IMR-90 (cell line): ENCODE measurements around the gene C3orf18. TPM values are rescaled to one million over a fixed set of nuclear protein-coding genes. Genes with fewer than 3 reads are reported as not detected.

Experiments used
- ATAC-seq: fragments of 200-7000 bp; cut with Tn5 transposase; 2 replicates; pipeline ENCODE4 v1.9.1; 2020; ENCODE audit warnings: low read depth, mild to moderate bottlenecking, moderate library complexity
- BruUV-seq: library from RNA; stranded (reverse); fragments of 400-500 nt; replicated peaks from 2 replicates; lab custom pipeline; 2021; lab: Mats Ljungman, UMichigan
- CTCF ChIA-PET: fragments of 300-600 bp; formaldehyde crosslinking; extraction: SDS; loops from one replicate; lab custom pipeline; 2021; ENCODE audit warnings: antibody characterized with exemption; lab: Yijun Ruan, JAX
- POLR2A ChIA-PET: fragments of 300-600 bp; sonication (Branson Sonifier 250); formaldehyde crosslinking; loops from one replicate; lab custom pipeline; 2022; ENCODE audit warnings: antibody characterized with exemption; ENCODE audit not compliant: unreplicated experiment; lab: Charles Lee
- DNase-seq: peaks from one replicate; pipeline ENCODE4 v3.0.0; 2013
- H2AFZ ChIP-seq: replicated peaks from 2 replicates; pipeline ENCODE3; 2013; ENCODE audit warnings: low read length, mild to moderate bottlenecking; ENCODE audit not compliant: poor library complexity
- H2AK5ac ChIP-seq: 2 replicates; pipeline ENCODE4 v1.6.1; 2013; ENCODE audit warnings: low read depth, low read length, inconsistent platforms
- H2AK9ac ChIP-seq: replicated peaks from 2 replicates; pipeline ENCODE3; 2013; ENCODE audit warnings: mild to moderate bottlenecking, low read depth, low read length, moderate library complexity; ENCODE audit not compliant: poor library complexity
- H2BK120ac ChIP-seq: 2 replicates; pipeline ENCODE4 v1.6.1; 2013; ENCODE audit warnings: low read depth, low read length, inconsistent platforms
- H2BK15ac ChIP-seq: 3 replicates; pipeline ENCODE4 v1.6.1; 2013; ENCODE audit warnings: low read depth, low read length, inconsistent platforms
- H2BK20ac ChIP-seq: 2 replicates; pipeline ENCODE4 v1.6.1; 2013; ENCODE audit warnings: low read depth, mild to moderate bottlenecking, inconsistent platforms, low read length, moderate library complexity
- H2BK5ac ChIP-seq: 2 replicates; pipeline ENCODE4 v1.6.1; 2013; ENCODE audit warnings: mild to moderate bottlenecking, low read depth, low read length, inconsistent platforms; ENCODE audit not compliant: poor library complexity, severe bottlenecking
- H3K14ac ChIP-seq: replicated peaks from 2 replicates; pipeline ENCODE4 v1.6.1; 2013; ENCODE audit warnings: low read depth, low read length, inconsistent platforms
- H3K18ac ChIP-seq: 2 replicates; pipeline ENCODE4 v1.6.1; 2013; ENCODE audit warnings: low read depth, low read length, control low read depth
- H3K23ac ChIP-seq: 2 replicates; pipeline ENCODE4 v1.6.1; 2013; ENCODE audit warnings: low read depth, low read length, inconsistent platforms
- H3K27ac ChIP-seq: 2 replicates; pipeline ENCODE4 v1.5.1; 2013; ENCODE audit warnings: mild to moderate bottlenecking, control low read depth, low read length; ENCODE audit not compliant: insufficient read depth
- H3K27me3 ChIP-seq: 2 replicates; pipeline ENCODE4 v1.6.1; 2013; ENCODE audit warnings: low read length; ENCODE audit not compliant: control insufficient read depth, insufficient read depth
- H3K36me3 ChIP-seq: 2 replicates; pipeline ENCODE4 v1.6.1; 2013; ENCODE audit warnings: low read length, mixed read lengths; ENCODE audit not compliant: control insufficient read depth, insufficient read depth
- H3K4ac ChIP-seq: 2 replicates; pipeline ENCODE4 v1.6.1; 2013; ENCODE audit warnings: low read depth, low read length, inconsistent platforms
- H3K4me1 ChIP-seq: 2 replicates; pipeline ENCODE4 v1.6.1; 2013; ENCODE audit warnings: low read length, mixed read lengths; ENCODE audit not compliant: control insufficient read depth, insufficient read depth
- H3K4me2 ChIP-seq: 2 replicates; pipeline ENCODE4 v1.6.1; 2013; ENCODE audit warnings: low read depth, mild to moderate bottlenecking, control low read depth, low read length, moderate library complexity
- H3K4me3 ChIP-seq: 2 replicates; pipeline ENCODE4 v1.5.1; 2013; ENCODE audit warnings: low read depth, mild to moderate bottlenecking, control low read depth, low read length, moderate library complexity; ENCODE audit not compliant: insufficient read depth
- H3K56ac ChIP-seq: 2 replicates; pipeline ENCODE4 v1.6.1; 2013; ENCODE audit warnings: low read length, inconsistent platforms; ENCODE audit not compliant: insufficient read depth; ENCODE audit errors: extremely low read depth
- H3K79me1 ChIP-seq, 2 experiments: 2 replicates each; pipeline ENCODE4 v1.6.1; 2013; ENCODE audit warnings: low read length in 2 of 2, inconsistent platforms in 1 of 2, low read depth in 1 of 2
- H3K9ac ChIP-seq: 2 replicates; pipeline ENCODE4 v1.6.1; 2013; ENCODE audit warnings: low read depth, low read length, control low read depth
- H3K9me1 ChIP-seq: 2 replicates; pipeline ENCODE4 v1.6.1; 2013; ENCODE audit warnings: low read length, inconsistent platforms; ENCODE audit not compliant: insufficient read depth
- H3K9me3 ChIP-seq: 2 replicates; pipeline ENCODE4 v1.6.1; 2013; ENCODE audit warnings: low read length; ENCODE audit not compliant: control insufficient read depth, insufficient read depth
- H4K20me1 ChIP-seq: 2 replicates; pipeline ENCODE4 v1.6.1; 2013; ENCODE audit warnings: low read length, inconsistent platforms; ENCODE audit not compliant: insufficient read depth
- H4K5ac ChIP-seq: 2 replicates; pipeline ENCODE4 v1.6.1; 2013; ENCODE audit warnings: mild to moderate bottlenecking, low read depth, low read length, control low read depth
- H4K8ac ChIP-seq, 2 experiments: 2 replicates each; pipeline ENCODE4 v1.6.1; 2013; ENCODE audit warnings: low read depth in 2 of 2, low read length in 2 of 2, control low read depth in 1 of 2, inconsistent platforms in 1 of 2
- H4K91ac ChIP-seq: 2 replicates; pipeline ENCODE4 v1.6.1; 2013; ENCODE audit warnings: low read depth, low read length, inconsistent platforms; ENCODE audit not compliant: insufficient read depth
- CEBPB ChIP-seq: IDR thresholded peaks from 2 replicates; pipeline ENCODE4 v1.6.1; 2012; ENCODE audit warnings: low read depth, low read length, improper control_type of control experiment
- CHD1 ChIP-seq: IDR thresholded peaks from 2 replicates; pipeline ENCODE4 v1.6.1; 2012; ENCODE audit warnings: low read depth, low read length, improper control_type of control experiment
- RFX5 ChIP-seq: IDR thresholded peaks from 2 replicates; pipeline ENCODE4 v1.8.0; 2012; ENCODE audit warnings: low read depth, mild to moderate bottlenecking, low read length, moderate library complexity
- WGBS, 2 experiments: methylation state at CpG; one replicate each; pipeline versions ENCODE4 v1.1.5 to v1.1.7; 2013; ENCODE audit warnings: missing lambda C conversion rate in 2 of 2; ENCODE audit not compliant: insufficient read length in 1 of 2; ENCODE audit errors: extremely low coverage in 2 of 2; 5-methylcytosine and 5-hydroxymethylcytosine counted together
- dilution Hi-C: fragments of 300-500 bp; cut with HindIII; formaldehyde crosslinking; loops from one replicate; pipeline ENCODE4 v1.14.3; 2018; ENCODE audit warnings: low sequenced_read_pairs; ENCODE audit not compliant: unreplicated experiment
- in situ Hi-C: fragments of 300-500 bp; cut with MboI; formaldehyde crosslinking; loops from 3 replicates; pipeline ENCODE4 v1.14.3; 2019; ENCODE audit warnings: low sequenced_read_pairs, inconsistent platforms, mixed read lengths
- intact Hi-C: fragments of 100-400 bp; cut with micrococcal nuclease; formaldehyde crosslinking; loops from 2 replicates; pipeline ENCODE4 v1.10.0; 2022
- polyA plus RNA-seq, 3 experiments: library from polyadenylated mRNA; depleted of rRNA; stranded (reverse); fragments of >200 nt; gene quantifications; 2 replicates each; pipeline ENCODE4 v1.2.3, GENCODE V29; 2012; ENCODE audit warnings: low replicate concordance in 1 of 3
- total RNA-seq: library from RNA; depleted of rRNA; stranded (reverse); fragments of >200 nt; gene quantifications from 2 replicates; pipeline ENCODE4 v1.2.3, GENCODE V29; 2012
- TF ChIP-seq, protein P1 (sequence below): fragments of 150-350 bp; IDR thresholded peaks from 2 replicates; pipeline ENCODE4 v1.6.1; 2017; ENCODE audit warnings: mild to moderate bottlenecking, antibody characterized with exemption, low read length, low read depth
- TF ChIP-seq, protein P2 (sequence below): conservative IDR thresholded peaks from 2 replicates; pipeline ENCODE4 v1.5.1; 2012; ENCODE audit warnings: mild to moderate bottlenecking, low read depth, low read length, improper control_type of control experiment

The C3orf18 gene
- total and polyA plus RNA-seq, 2 of the 4 experiments (the other 2 are of a cell fraction), result 6.8 to 10.6 TPM

DNA sequence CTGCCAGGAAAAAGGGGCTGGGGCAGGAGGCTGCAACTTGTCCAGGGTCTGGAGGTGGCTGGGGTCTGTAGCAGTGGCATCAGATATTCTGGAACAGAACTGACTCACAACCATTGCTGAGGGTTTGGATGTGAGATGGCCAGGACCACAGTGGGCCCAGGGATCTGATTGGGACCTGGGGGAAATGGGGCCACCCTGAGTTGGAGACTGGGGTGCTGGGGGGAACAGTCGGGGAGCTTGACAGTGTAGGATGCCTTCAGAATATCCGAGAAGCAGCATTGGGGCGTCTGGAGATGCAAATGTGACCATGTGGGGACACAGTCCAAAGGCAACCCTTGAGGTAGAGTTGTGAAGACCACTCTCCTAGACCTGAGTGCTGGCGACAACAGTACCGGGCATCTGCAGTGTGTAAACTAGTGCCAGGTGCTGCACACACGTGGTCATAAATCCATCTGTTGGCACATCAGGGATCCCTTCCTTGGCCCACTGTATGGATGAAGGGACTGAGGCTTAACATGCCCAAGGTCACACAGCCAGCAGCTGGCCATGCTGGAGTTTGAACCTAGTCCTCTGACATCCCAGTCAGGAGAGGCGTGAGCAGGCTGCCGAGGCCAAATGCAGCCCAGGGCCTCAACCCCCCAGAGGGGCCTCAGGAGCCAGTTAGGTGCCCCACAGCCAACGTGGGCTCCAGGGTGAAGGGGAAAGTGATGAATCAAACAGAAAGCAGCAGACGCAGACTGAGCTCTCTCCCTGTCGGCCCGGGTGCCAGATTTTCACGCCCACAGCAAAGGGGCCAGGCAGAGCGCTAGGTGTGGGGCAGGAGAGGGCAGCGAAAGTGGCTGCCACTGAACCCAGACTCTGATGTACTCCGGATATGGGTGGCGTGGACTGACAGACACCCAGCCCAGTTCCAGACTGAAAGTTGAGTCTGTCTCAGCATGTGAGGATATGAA, 20.5 kb upstream of the C3orf18 start:
- intact Hi-C loops, result no loop called here
- Histone ChIP-seq H3K9ac (no peak overlapping the region), H2BK20ac (no peak overlapping the region), H3K14ac (no peak overlapping the region), H3K9me1 (0 out of 2 replicates have a peak, but pooled peaks cover 3% of the 10 kb centered on the region), H2AK9ac (no peak overlapping the region), H3K56ac (no peak overlapping the region), H2BK15ac (no peak overlapping the region), H3K4me2 (no peak overlapping the region), H4K91ac (no peak overlapping the region), H3K79me1 (no peaks in the 10 kb centered on the region), H2BK120ac (no peak overlapping the region), H3K4me1 (no peaks in the 10 kb centered on the region; the same call in 1 of the 2 replicates), H2AFZ (no peak overlapping the region), H3K18ac (no peak overlapping the region), H3K9me3 (no peaks in the 10 kb centered on the region), H2BK5ac (no peak overlapping the region), H3K4ac (no peak overlapping the region), H3K36me3 (no peaks in the 10 kb centered on the region; the same call in 1 of the 2 replicates), H4K20me1 (no peaks in the 10 kb centered on the region), H3K23ac (no peak overlapping the region), H2AK5ac (no peak overlapping the region; the same call in 1 of the 2 replicates), H3K4me3 (no peak overlapping the region), H4K8ac (no peak overlapping the region), H4K5ac (no peak overlapping the region), H3K27ac (no peak overlapping the region), H3K27me3 (no peaks in the 10 kb centered on the region)
- ATAC-seq, result no peak
- ChIA-PET CTCF (interaction anchor here (0.6 kb wide), 1 partner anchor 1006 kb away, joined by 6 read pairs; no protein-coding TSS in a partner anchor), POLR2A (no interaction called here)
- dilution Hi-C loops, result no loop called here
- TF ChIP-seq RFX5 (no peak), CHD1 (no peak), CEBPB (no peak)
- TF ChIP-seq, protein P1, sequence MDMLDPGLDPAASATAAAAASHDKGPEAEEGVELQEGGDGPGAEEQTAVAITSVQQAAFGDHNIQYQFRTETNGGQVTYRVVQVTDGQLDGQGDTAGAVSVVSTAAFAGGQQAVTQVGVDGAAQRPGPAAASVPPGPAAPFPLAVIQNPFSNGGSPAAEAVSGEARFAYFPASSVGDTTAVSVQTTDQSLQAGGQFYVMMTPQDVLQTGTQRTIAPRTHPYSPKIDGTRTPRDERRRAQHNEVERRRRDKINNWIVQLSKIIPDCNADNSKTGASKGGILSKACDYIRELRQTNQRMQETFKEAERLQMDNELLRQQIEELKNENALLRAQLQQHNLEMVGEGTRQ, result no peak
- TF ChIP-seq, protein P2, sequence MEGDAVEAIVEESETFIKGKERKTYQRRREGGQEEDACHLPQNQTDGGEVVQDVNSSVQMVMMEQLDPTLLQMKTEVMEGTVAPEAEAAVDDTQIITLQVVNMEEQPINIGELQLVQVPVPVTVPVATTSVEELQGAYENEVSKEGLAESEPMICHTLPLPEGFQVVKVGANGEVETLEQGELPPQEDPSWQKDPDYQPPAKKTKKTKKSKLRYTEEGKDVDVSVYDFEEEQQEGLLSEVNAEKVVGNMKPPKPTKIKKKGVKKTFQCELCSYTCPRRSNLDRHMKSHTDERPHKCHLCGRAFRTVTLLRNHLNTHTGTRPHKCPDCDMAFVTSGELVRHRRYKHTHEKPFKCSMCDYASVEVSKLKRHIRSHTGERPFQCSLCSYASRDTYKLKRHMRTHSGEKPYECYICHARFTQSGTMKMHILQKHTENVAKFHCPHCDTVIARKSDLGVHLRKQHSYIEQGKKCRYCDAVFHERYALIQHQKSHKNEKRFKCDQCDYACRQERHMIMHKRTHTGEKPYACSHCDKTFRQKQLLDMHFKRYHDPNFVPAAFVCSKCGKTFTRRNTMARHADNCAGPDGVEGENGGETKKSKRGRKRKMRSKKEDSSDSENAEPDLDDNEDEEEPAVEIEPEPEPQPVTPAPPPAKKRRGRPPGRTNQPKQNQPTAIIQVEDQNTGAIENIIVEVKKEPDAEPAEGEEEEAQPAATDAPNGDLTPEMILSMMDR, result no peak
- BruUV-seq, result no TSS peak
- no peak for DNase-seq
- in situ Hi-C loops, result no loop called here
- WGBS, 2 experiments, result 67% methylated on average over 13 of the region's 17 CpGs; no CpG with 5 or more reads in 1 of the 2 experiments
